Gastrocnemius medialis (tissue), 4 donors: ENCODE measurements around the gene DBN1. TPM values are rescaled to one million over a fixed set of nuclear protein-coding genes. Genes with fewer than 3 reads are reported as not detected.
A peak's percentile ranks its signal among the peaks of the same experiment; 100 is the strongest.

Experiments used
- ATAC-seq, 2 donors: fragments of 150-250 bp; one replicate each; pipeline ENCODE4 v1.9.1; 2016
- DNase-seq, 2 donors: peaks; one replicate each; pipeline ENCODE4 v3.0.0-alpha.2; 2019
- H3K27ac ChIP-seq, 4 donors: fragments of 200-600 bp; sonication (generic); 1 replicate in 1 of 4; 2 replicates in 3 of 4; pipeline ENCODE4 v1.5.1; 2016 to 2018; ENCODE audit warnings: mild to moderate bottlenecking in 2 of 4, moderate library complexity in 1 of 4
- H3K27me3 ChIP-seq, 3 donors: fragments of 200-600 bp; sonication (generic) in 2 of 3; 1 replicate in 1 of 3; 2 replicates in 2 of 3; pipeline versions ENCODE4 v1.5.1 to v1.6.0; 2016 to 2019; ENCODE audit warnings: mild to moderate bottlenecking in 1 of 3, moderate library complexity in 1 of 3
- H3K36me3 ChIP-seq, 2 donors: fragments of 200-600 bp; sonication (generic) in 1 of 2; one replicate each; pipeline ENCODE4 v1.5.1; 2017 to 2018
- H3K4me1 ChIP-seq, 2 donors: fragments of 200-600 bp; sonication (generic) in 1 of 2; one replicate each; pipeline ENCODE4 v1.5.1; 2016 to 2017; ENCODE audit warnings: mild to moderate bottlenecking in 2 of 2
- H3K4me3 ChIP-seq, 4 donors: fragments of 200-600 bp; sonication (generic) in 3 of 4; 1 replicate in 1 of 4; 2 replicates in 3 of 4; pipeline ENCODE4 v1.5.1; 2016 to 2019; ENCODE audit warnings: mild to moderate bottlenecking in 2 of 4
- H3K9me3 ChIP-seq, 3 donors: fragments of 200-600 bp; sonication (generic) in 2 of 3; 1 replicate in 1 of 3; 2 replicates in 2 of 3; pipeline ENCODE4 v1.5.1; 2016 to 2019
- POLR2A ChIP-seq, 2 donors: fragments of 450-650 bp; IDR thresholded peaks; one replicate each; pipeline ENCODE4 v1.6.1; 2017; ENCODE audit warnings: antibody characterized with exemption in 2 of 2, mild to moderate bottlenecking in 2 of 2, moderate library complexity in 2 of 2
- in situ Hi-C, 4 donors: fragments of 200-750 bp; cut with MboI; loops; one replicate each; pipeline versions ENCODE4 v1.15.0 to v1.8.0; 2017; ENCODE audit warnings: low sequenced_read_pairs in 4 of 4
- intact Hi-C: fragments of 100-400 bp; cut with DNase I; formaldehyde crosslinking; loops from one replicate; pipeline ENCODE4 v1.15.1; 2023; ENCODE audit warnings: low total_unique reads
- total RNA-seq, 4 donors: library from RNA; depleted of rRNA; stranded (reverse); fragments of >200 nt; gene quantifications; one replicate each; pipeline versions ENCODE4 v1.1.0 to v1.2.3, GENCODE V29; 2016
- TF ChIP-seq, protein P1 (sequence below), 5 experiments: fragments of 450-650 bp in 3 of 5; fragments of 200-600 bp in 2 of 5; sonication (generic) in 2 of 5; IDR thresholded peaks in 4 of 5; conservative IDR thresholded peaks in 1 of 5; 1 replicate in 4 of 5; 2 replicates in 1 of 5; pipeline ENCODE4 v1.5.1; 2016 to 2019; ENCODE audit warnings: antibody characterized with exemption in 5 of 5, mild to moderate bottlenecking in 3 of 5, moderate library complexity in 3 of 5

DBN1 gene
- total RNA-seq, 4 donors from 2014 or later: 16.3 to 27.5 (median 23.2) TPM

DNA sequence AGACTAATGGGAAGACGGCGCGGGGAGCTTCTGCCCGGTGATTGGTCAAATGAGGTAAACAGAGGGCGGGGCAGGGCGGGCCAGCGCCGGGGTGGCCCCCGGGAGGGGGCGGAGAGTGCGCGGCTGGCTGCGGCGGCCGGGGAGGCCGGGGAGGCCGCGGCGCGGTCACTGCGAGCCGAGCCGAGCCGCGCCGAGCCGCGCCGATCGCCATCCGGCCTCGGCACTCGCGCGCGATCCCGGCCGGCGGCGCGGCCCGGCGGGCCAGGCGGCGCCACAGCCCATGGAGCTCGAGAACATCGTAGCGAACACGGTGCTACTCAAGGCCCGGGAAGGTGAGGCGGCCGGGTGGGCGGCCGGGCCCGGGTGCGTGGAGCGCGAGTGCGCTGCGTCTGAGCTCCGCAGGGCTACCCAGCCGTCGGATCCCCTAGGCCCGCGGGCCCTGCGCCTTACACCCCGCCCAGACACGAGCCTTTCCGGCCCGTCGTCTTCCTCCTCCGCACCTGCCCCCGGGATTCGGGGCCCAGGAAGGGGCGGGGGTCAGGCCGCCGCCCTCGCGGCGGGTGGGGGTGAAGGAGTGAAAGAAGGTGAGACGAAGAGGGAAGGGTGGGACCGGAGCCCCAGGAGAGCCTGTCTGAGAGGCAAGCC lies 46.7 kb downstream of the DBN1 start, which contains the start of gene GRK6:
Gene GRK6 (plus strand): TSS at position 111 of the 645 bp plus-strand sequence. CDS start 170 bp downstream, at position 281.
- ATAC-seq (peak; percentile 11 to 18), DNase-seq (no peak)
- in situ Hi-C loops: no loop called here
- Histone ChIP-seq H3K36me3 (no peaks in the 10 kb centered on the region), H3K27me3 (no peaks in the 10 kb centered on the region), H3K4me3 (peak within 1 kb of the TSS; percentile 69 to 91 (median 84)), H3K9me3 (no peaks in the 10 kb centered on the region), H3K4me1 (peaks cover 29 to 33% of the 10 kb centered on the region in 2 donors), H3K27ac (peak within 1 kb of the TSS; percentile 87 to 93 (median 89))
- intact Hi-C loops: loop anchor here (1.0 to 2.0 kb wide), 3 partner anchors 20 to 71 kb away; partner anchors contain the start of genes PDLIM7 and PRR7
- TF ChIP-seq POLR2A (IDR thresholded peaks at IDR 0.05): peak; percentile 47 to 78
- TF ChIP-seq, protein P1, sequence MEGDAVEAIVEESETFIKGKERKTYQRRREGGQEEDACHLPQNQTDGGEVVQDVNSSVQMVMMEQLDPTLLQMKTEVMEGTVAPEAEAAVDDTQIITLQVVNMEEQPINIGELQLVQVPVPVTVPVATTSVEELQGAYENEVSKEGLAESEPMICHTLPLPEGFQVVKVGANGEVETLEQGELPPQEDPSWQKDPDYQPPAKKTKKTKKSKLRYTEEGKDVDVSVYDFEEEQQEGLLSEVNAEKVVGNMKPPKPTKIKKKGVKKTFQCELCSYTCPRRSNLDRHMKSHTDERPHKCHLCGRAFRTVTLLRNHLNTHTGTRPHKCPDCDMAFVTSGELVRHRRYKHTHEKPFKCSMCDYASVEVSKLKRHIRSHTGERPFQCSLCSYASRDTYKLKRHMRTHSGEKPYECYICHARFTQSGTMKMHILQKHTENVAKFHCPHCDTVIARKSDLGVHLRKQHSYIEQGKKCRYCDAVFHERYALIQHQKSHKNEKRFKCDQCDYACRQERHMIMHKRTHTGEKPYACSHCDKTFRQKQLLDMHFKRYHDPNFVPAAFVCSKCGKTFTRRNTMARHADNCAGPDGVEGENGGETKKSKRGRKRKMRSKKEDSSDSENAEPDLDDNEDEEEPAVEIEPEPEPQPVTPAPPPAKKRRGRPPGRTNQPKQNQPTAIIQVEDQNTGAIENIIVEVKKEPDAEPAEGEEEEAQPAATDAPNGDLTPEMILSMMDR (IDR thresholded peaks at IDR 0.05 in 4 of 5, conservative IDR thresholded peaks at IDR 0.05 in 1 of 5): no peak

DNA sequence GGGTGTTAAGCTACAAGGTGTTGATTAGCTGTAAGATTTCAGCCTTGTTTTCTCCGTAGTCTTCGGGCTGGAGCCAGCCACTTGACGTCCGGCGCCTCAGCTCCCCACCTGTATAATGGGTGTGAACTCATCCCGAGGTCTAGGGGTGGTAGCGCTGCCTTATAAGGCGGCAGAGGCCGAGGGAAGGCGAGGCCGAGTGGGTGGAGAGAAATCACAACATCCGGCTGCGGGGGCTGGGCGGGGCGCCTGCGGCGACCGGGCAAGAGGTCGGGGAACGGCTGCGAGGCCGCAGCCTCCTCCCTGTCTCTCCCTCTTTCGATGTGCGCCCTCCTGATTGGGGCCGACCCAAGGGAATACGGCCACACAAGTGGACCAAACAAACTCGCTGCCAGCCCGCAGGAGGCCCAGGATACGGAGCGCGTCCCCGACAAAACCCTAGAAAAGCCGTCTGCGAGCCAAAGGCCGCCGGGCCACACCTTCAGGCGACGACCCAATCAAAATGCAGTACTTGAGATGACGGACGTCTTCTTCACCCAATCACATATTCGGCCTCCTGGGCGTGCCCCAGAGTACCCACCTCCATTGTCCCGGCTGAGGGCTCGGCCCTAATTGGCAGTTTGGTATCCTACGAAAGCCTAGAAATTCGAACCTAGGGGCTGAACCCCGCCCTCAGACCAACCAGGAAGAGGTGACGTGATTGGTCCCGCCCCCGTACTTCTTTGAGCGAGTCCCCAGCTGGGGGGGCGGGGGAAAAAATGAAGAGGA lies 47.5 kb downstream of the DBN1 start:
- Histone ChIP-seq H3K4me1 (peaks cover 24 to 26% of the 10 kb centered on the region in 2 donors), H3K27ac (peak overlapping the region; percentile 87 to 93 (median 89)), H3K9me3 (no peaks in the 10 kb centered on the region), H3K27me3 (no peaks in the 10 kb centered on the region), H3K4me3 (peak overlapping the region; percentile 59 to 64 (median 63)), H3K36me3 (no peaks in the 10 kb centered on the region)
- ATAC-seq (peak; percentile 96 to 97), DNase-seq (peak; percentile 100)
- in situ Hi-C loops (no loop called here), intact Hi-C loops (loop anchor here (1.0 to 2.0 kb wide), 3 partner anchors 21 to 71 kb away; partner anchors contain the start of genes PDLIM7 and PRR7)
- peak; percentile 71 to 78 for TF ChIP-seq POLR2A (IDR thresholded peaks at IDR 0.05)
- TF ChIP-seq, protein P1 (IDR thresholded peaks at IDR 0.05 in 4 of 5, conservative IDR thresholded peaks at IDR 0.05 in 1 of 5): no peak

DNA sequence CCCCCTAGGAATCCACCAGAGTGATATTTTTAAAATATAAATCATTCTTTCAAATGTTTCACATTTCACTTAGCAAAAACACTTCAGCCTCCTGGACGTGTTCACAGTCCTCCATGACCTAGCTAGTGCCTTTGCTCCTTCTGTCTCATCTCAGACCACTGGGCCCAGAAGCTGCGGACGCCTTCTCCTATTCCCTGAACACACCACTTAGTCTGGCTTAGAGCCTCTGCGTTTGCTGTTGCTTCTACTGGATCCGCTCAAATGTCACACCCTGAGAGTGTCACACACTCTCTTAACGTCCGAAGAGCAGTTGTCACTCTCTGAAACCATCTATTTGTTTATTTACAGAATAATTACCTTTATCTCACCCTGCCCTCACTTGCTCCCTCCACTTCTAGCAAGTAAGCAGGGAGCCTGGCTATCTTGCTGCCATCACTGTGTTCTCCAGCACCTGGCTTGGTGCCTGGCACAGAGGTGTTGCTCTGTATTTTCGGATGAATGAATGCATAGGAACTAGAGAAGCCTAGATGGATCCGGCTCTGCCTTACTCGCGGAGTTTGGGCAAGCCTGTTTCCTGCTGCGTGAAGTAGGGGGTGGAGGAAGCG lies 48.1 kb downstream of the DBN1 start:
- DNase-seq: no peak
- TF ChIP-seq, protein P1 (IDR thresholded peaks at IDR 0.05 in 4 of 5, conservative IDR thresholded peaks at IDR 0.05 in 1 of 5): no peak
- TF ChIP-seq POLR2A (IDR thresholded peaks at IDR 0.05): no peak

DNA sequence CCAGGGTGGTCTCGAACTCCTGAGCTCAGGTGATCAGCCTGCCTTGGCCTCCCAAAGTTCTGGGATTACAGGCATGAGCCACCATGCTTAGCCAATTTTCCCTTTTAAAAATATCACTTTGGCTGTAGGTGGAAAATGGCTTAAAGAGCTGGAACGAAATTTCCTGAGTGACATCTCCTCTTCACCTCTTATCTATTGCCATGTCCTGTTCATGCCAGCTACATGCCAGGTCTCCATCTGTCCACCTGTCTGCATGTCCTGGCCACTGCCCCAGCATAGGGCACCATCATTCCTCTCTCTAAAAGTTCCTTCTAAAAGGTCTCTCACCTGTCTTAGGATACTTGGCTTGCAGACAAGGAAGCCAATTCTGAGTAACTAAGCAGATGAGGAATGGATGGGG lies 49.8 kb downstream of the DBN1 start:
- in situ Hi-C loops: no loop called here
- peaks cover 20 to 24% of the 10 kb centered on the region in 2 donors for H3K4me1 ChIP-seq
- DNase-seq: no peak
- intact Hi-C loops: no loop called here
- no peaks in the 10 kb centered on the region for H3K9me3 ChIP-seq
- TF ChIP-seq, protein P1 (IDR thresholded peaks at IDR 0.05 in 4 of 5, conservative IDR thresholded peaks at IDR 0.05 in 1 of 5): no peak
- TF ChIP-seq POLR2A (IDR thresholded peaks at IDR 0.05): no peak
- no peak overlapping the region for H3K4me3 ChIP-seq
- H3K27ac ChIP-seq: no peak overlapping the region
- H3K36me3 ChIP-seq: no peaks in the 10 kb centered on the region
- H3K27me3 ChIP-seq: no peaks in the 10 kb centered on the region
- ATAC-seq: no peak

More for the DNA sequence above, 48.1 kb downstream of the DBN1 start:
- H3K36me3 ChIP-seq: no peaks in the 10 kb centered on the region
- no peaks in the 10 kb centered on the region for H3K9me3 ChIP-seq
- peak overlapping the region; percentile 87 to 93 (median 89) for H3K27ac ChIP-seq
- peak overlapping the region; percentile 59 to 64 (median 63) for H3K4me3 ChIP-seq
- intact Hi-C loops (no loop called here), in situ Hi-C loops (no loop called here)
- H3K27me3 ChIP-seq: no peaks in the 10 kb centered on the region
- H3K4me1 ChIP-seq: peaks cover 24% of the 10 kb centered on the region in 2 donors
- no peak for ATAC-seq
